Mesenchymal stem cell (in vitro differentiated cells and primary cell): ENCODE data around the gene ITGB3.

ENCODE experiments used
- DNase-seq: peaks from one replicate; pipeline ENCODE4 v3.0.0-alpha.2; 2013
- H2AFZ ChIP-seq: one replicate; pipeline ENCODE4 v1.6.1; 2013; ENCODE audit warnings: low read depth, mild to moderate bottlenecking, control low read depth, inconsistent platforms, low read length, moderate library complexity
- H2AK5ac ChIP-seq: 2 replicates; pipeline ENCODE4 v1.6.1; 2013; ENCODE audit warnings: low read length, moderate library complexity, mild to moderate bottlenecking, inconsistent platforms; ENCODE audit not compliant: severe bottlenecking
- H2BK120ac ChIP-seq: one replicate; pipeline ENCODE4 v1.6.1; 2013; ENCODE audit warnings: low read depth, mild to moderate bottlenecking, inconsistent platforms, low read length, moderate library complexity
- H2BK12ac ChIP-seq, 2 experiments: one replicate each; pipeline ENCODE4 v1.6.1; 2013; ENCODE audit warnings: inconsistent platforms in 2 of 2, low read length in 2 of 2, mild to moderate bottlenecking in 2 of 2, moderate library complexity in 2 of 2, control low read depth in 1 of 2
- H2BK15ac ChIP-seq: one replicate; pipeline ENCODE4 v1.6.1; 2013; ENCODE audit warnings: mild to moderate bottlenecking, low read depth, inconsistent platforms; ENCODE audit not compliant: poor library complexity, severe bottlenecking
- H2BK5ac ChIP-seq: 2 replicates; pipeline ENCODE4 v1.6.1; 2013; ENCODE audit warnings: low read depth, mild to moderate bottlenecking, low read length, control low read depth, inconsistent platforms; ENCODE audit not compliant: poor library complexity, severe bottlenecking
- H3K14ac ChIP-seq, 2 experiments: one replicate each; pipeline ENCODE4 v1.6.1; 2013; ENCODE audit warnings: inconsistent platforms in 2 of 2, low read length in 2 of 2, control low read depth in 1 of 2, mild to moderate bottlenecking in 1 of 2, moderate library complexity in 1 of 2
- H3K18ac ChIP-seq, 2 experiments: one replicate each; pipeline ENCODE4 v1.6.1; 2013; ENCODE audit warnings: inconsistent platforms in 2 of 2, low read length in 2 of 2, control low read depth in 1 of 2, low read depth in 1 of 2, mild to moderate bottlenecking in 1 of 2
- H3K23ac ChIP-seq, 2 experiments: one replicate each; pipeline ENCODE4 v1.6.1; 2013; ENCODE audit warnings: inconsistent platforms in 2 of 2, low read length in 2 of 2, mild to moderate bottlenecking in 2 of 2, moderate library complexity in 2 of 2, control low read depth in 1 of 2
- H3K27ac ChIP-seq: 2 replicates; pipeline ENCODE4 v1.5.1; 2013; ENCODE audit warnings: mild to moderate bottlenecking, moderate library complexity, low read length, control low read depth, inconsistent platforms; ENCODE audit not compliant: poor library complexity, severe bottlenecking
- H3K27me3 ChIP-seq, 2 experiments: 2 replicates each; pipeline versions ENCODE4 v1.6.1 to v1.7.0; 2013; ENCODE audit warnings: low read length in 2 of 2, mild to moderate bottlenecking in 2 of 2, moderate library complexity in 2 of 2, control low read depth in 1 of 2, inconsistent platforms in 1 of 2; ENCODE audit not compliant: control insufficient read depth in 1 of 2, insufficient read depth in 1 of 2
- H3K36me3 ChIP-seq, 2 experiments: 2 replicates each; pipeline versions ENCODE4 v1.6.1 to v1.7.0; 2013; ENCODE audit warnings: low read length in 2 of 2, control low read depth in 1 of 2, inconsistent platforms in 1 of 2, low read depth in 1 of 2, mild to moderate bottlenecking in 1 of 2; ENCODE audit not compliant: insufficient read depth in 2 of 2, control insufficient read depth in 1 of 2
- H3K4ac ChIP-seq, 2 experiments: one replicate each; pipeline ENCODE4 v1.6.1; 2013; ENCODE audit warnings: inconsistent platforms in 2 of 2, low read length in 2 of 2, mild to moderate bottlenecking in 2 of 2, moderate library complexity in 2 of 2, control low read depth in 1 of 2, low read depth in 1 of 2
- H3K4me1 ChIP-seq: 2 replicates; pipeline ENCODE4 v1.6.1; 2013; ENCODE audit warnings: low read depth, low read length, control low read depth; ENCODE audit not compliant: control insufficient read depth, insufficient read depth
- H3K4me2 ChIP-seq: 2 replicates; pipeline ENCODE4 v1.6.1; 2013; ENCODE audit warnings: low read length, mild to moderate bottlenecking, inconsistent platforms; ENCODE audit not compliant: poor library complexity, severe bottlenecking
- H3K4me3 ChIP-seq, 2 experiments: 2 replicates each; pipeline versions ENCODE4 v1.5.1 to v1.7.0; 2013; ENCODE audit warnings: low read length in 2 of 2, mild to moderate bottlenecking in 2 of 2, control low read depth in 1 of 2, low read depth in 1 of 2; ENCODE audit not compliant: insufficient read depth in 1 of 2
- H3K79me1 ChIP-seq: replicated peaks from 2 replicates; pipeline ENCODE4 v1.6.1; 2013; ENCODE audit warnings: mild to moderate bottlenecking, control low read depth, low read length, inconsistent platforms; ENCODE audit not compliant: poor library complexity, severe bottlenecking
- H3K9ac ChIP-seq: 2 replicates; pipeline ENCODE4 v1.7.0; 2013; ENCODE audit warnings: mild to moderate bottlenecking, low read length, moderate library complexity
- H3K9me3 ChIP-seq: 2 replicates; pipeline ENCODE4 v1.7.0; 2013; ENCODE audit warnings: mild to moderate bottlenecking, low read length; ENCODE audit not compliant: control insufficient read depth
- H4K8ac ChIP-seq: one replicate; pipeline ENCODE4 v1.6.1; 2013; ENCODE audit warnings: inconsistent platforms, mild to moderate bottlenecking, low read length, moderate library complexity
- H4K91ac ChIP-seq: one replicate; pipeline ENCODE4 v1.6.1; 2013; ENCODE audit warnings: mild to moderate bottlenecking, low read length, inconsistent platforms
- WGBS: methylation state at CpG from one replicate; pipeline ENCODE4 v1.1.7; 2013; ENCODE audit warnings: mixed read lengths; 5-methylcytosine and 5-hydroxymethylcytosine counted together

Gene ITGB3

GRCh38 chr17:47324224-47325020, 70.8 kb downstream of the ITGB3 start:
- Histone ChIP-seq H3K36me3 (peaks cover 0 to 12% of the 10 kb centered on the region in 2 experiments), H3K23ac (peak overlapping the region in 1 of 2 experiments; percentile 50)
- WGBS = 23% methylated on average over 28 of the region's 28 CpGs

GRCh38 chr17:47325176-47325575, 71.5 kb downstream of the ITGB3 start:
- H3K4me1 ChIP-seq = peaks cover 7% of the 10 kb centered on the region
- H4K91ac ChIP-seq = no peak overlapping the region
- H2BK120ac ChIP-seq = no peak overlapping the region
- peaks cover 0 to 13% of the 10 kb centered on the region in 2 experiments for H3K36me3 ChIP-seq
- WGBS = 97% methylated on average over 1 of the region's 1 CpG
- H3K4me3 ChIP-seq = no peak overlapping the region
- no peak overlapping the region for H3K4me2 ChIP-seq
- no peak overlapping the region for H2BK15ac ChIP-seq
- no peak overlapping the region for H2AFZ ChIP-seq
- DNase-seq = no peak
- H3K14ac ChIP-seq = no peak overlapping the region
- no peak overlapping the region for H3K23ac ChIP-seq
- no peak overlapping the region for H3K4ac ChIP-seq
- H3K9ac ChIP-seq = no peak overlapping the region
- no peak overlapping the region for H3K27ac ChIP-seq
- no peak overlapping the region for H2AK5ac ChIP-seq
- no peaks in the 10 kb centered on the region for H3K79me1 ChIP-seq
- H3K9me3 ChIP-seq = peaks cover 5% of the 10 kb centered on the region
- H2BK5ac ChIP-seq = no peak overlapping the region
- H2BK12ac ChIP-seq = no peak overlapping the region
- H4K8ac ChIP-seq = no peak overlapping the region
- no peak overlapping the region for H3K18ac ChIP-seq
- H3K27me3 ChIP-seq = no peaks in the 10 kb centered on the region

More at GRCh38 chr17:47324224-47325020, 70.8 kb downstream of the ITGB3 start:
- H3K9me3 ChIP-seq = peaks cover 5% of the 10 kb centered on the region
- H2AK5ac ChIP-seq = peak overlapping the region; percentile 46
- H3K18ac ChIP-seq = peak overlapping the region; percentile 90 to 91
- H2BK5ac ChIP-seq = no peak overlapping the region
- peaks cover 7% of the 10 kb centered on the region for H3K4me1 ChIP-seq
- peak; percentile 78 for DNase-seq
- H3K27me3 ChIP-seq = no peaks in the 10 kb centered on the region
- H4K91ac ChIP-seq = peak overlapping the region; percentile 88
- peak overlapping the region in 1 of 2 experiments; percentile 84 for H3K14ac ChIP-seq
- peak overlapping the region; percentile 75 for H3K27ac ChIP-seq
- H2BK120ac ChIP-seq = peak overlapping the region; percentile 56
- peak overlapping the region; percentile 80 for H3K4me2 ChIP-seq
- H4K8ac ChIP-seq = peak overlapping the region; percentile 93
- H3K79me1 ChIP-seq = no peaks in the 10 kb centered on the region
- peak overlapping the region; percentile 33 to 59 for H2BK12ac ChIP-seq
- H2AFZ ChIP-seq = peak overlapping the region; percentile 49
- H3K4me3 ChIP-seq = peak overlapping the region; percentile 60 to 84
- peak overlapping the region; percentile 63 to 92 for H3K4ac ChIP-seq
- H2BK15ac ChIP-seq = peak overlapping the region; percentile 94
- H3K9ac ChIP-seq = peak overlapping the region; percentile 93

DNA sequence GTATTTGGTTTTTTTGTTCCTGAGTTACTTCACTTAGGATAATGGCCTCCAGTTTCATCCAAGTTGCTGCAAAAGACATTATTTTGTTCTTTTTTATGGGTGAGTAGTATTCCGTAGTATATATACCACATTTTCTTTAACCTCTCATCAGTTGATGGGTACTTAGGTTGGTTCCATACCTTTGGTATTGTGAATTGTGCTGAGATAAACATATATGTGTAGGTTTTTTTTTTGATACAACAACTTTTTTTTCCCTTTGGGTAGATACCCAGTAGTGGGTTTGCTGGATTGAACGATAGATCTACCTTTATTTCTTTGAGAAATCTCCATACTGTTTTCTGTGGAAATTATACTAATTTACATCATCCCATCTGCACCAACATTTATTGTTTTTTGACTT, 76.9 kb downstream of the ITGB3 start:
- Histone ChIP-seq H3K4me2 (no peak overlapping the region), H3K4me3 (no peak overlapping the region), H3K4ac (no peak overlapping the region), H4K91ac (no peak overlapping the region), H3K9me3 (peaks cover 5% of the 10 kb centered on the region), H3K14ac (no peak overlapping the region), H3K36me3 (peaks cover 3 to 52% of the 10 kb centered on the region in 2 experiments), H2BK5ac (no peak overlapping the region), H3K27ac (no peak overlapping the region), H2BK12ac (no peak overlapping the region), H3K4me1 (no peaks in the 10 kb centered on the region), H2BK120ac (no peak overlapping the region), H3K79me1 (no peaks in the 10 kb centered on the region), H4K8ac (no peak overlapping the region), H3K27me3 (no peaks in the 10 kb centered on the region), H2AFZ (no peak overlapping the region), H3K9ac (no peak overlapping the region), H2AK5ac (no peak overlapping the region), H2BK15ac (no peak overlapping the region), H3K23ac (no peak overlapping the region), H3K18ac (no peak overlapping the region)
- DNase-seq = no peak
- WGBS = no CpG with 5 or more reads among the region's 2 CpGs

- H2AK5ac ChIP-seq = no peak overlapping the region
- H4K91ac ChIP-seq = no peak overlapping the region
- peaks cover 3 to 60% of the 10 kb centered on the region in 2 experiments for H3K36me3 ChIP-seq
- no peak overlapping the region for H3K23ac ChIP-seq
- H3K14ac ChIP-seq = no peak overlapping the region
- H3K4ac ChIP-seq = no peak overlapping the region
- no peak for DNase-seq
- no peaks in the 10 kb centered on the region for H3K27me3 ChIP-seq
- H3K4me3 ChIP-seq = no peak overlapping the region
- H3K27ac ChIP-seq = no peak overlapping the region
- no peak overlapping the region for H2AFZ ChIP-seq
- H2BK12ac ChIP-seq = no peak overlapping the region
- no peak overlapping the region for H2BK120ac ChIP-seq
- no peak overlapping the region for H2BK5ac ChIP-seq
- H3K4me2 ChIP-seq = no peak overlapping the region
- H3K79me1 ChIP-seq = no peaks in the 10 kb centered on the region
- H2BK15ac ChIP-seq = no peak overlapping the region
- no peak overlapping the region for H3K9ac ChIP-seq
- H3K9me3 ChIP-seq = peaks cover 5% of the 10 kb centered on the region
- no peak overlapping the region for H4K8ac ChIP-seq
- no peak overlapping the region for H3K18ac ChIP-seq
- H3K4me1 ChIP-seq = no peaks in the 10 kb centered on the region
Measured at GRCh38 chr17:47332287-47332686, 78.7 kb downstream of the ITGB3 start.
